ENCODE results near the gene ZYG11A.
A peak's percentile ranks its signal among the peaks of the same experiment; 100 is the strongest.

ZYG11A gene

GRCh38 chr1:52919051-52919722 is 76.6 kb downstream of the ZYG11A start:
- DNase-seq, result no peak

- no peak for DNase-seq
Observed at GRCh38 chr1:52919723-52920483, 77.3 kb downstream of the ZYG11A start.

GRCh38 chr1:52920791-52921291 is 78.3 kb downstream of the ZYG11A start:
- no peak for DNase-seq

- DNase-seq, result no peak
Observed at GRCh38 chr1:52925571-52926005, 83.0 kb downstream of the ZYG11A start.

- no peak for DNase-seq
Observed at GRCh38 chr1:52926864-52927211, 84.3 kb downstream of the ZYG11A start.

- DNase-seq, result peak; percentile 70
Observed at GRCh38 chr1:52927212-52928014, 84.9 kb downstream of the ZYG11A start, which contains the start of gene SCP2. SCP2 (plus strand) TSS chr1:52927276; CDS start chr1:52927397, 121 bp downstream.

- no peak for DNase-seq
Observed at GRCh38 chr1:52928015-52928404, 85.5 kb downstream of the ZYG11A start.

- DNase-seq, result no peak
Observed at GRCh38 chr1:52929019-52929418, 86.5 kb downstream of the ZYG11A start.

GRCh38 chr1:52937433-52938182 is 95.0 kb downstream of the ZYG11A start:
- no peak for DNase-seq

GRCh38 chr1:52938183-52938451 is 95.6 kb downstream of the ZYG11A start:
- no peak for DNase-seq

- DNase-seq, result no peak
Observed at GRCh38 chr1:52943876-52944416, 101.4 kb downstream of the ZYG11A start.

GRCh38 chr1:52944566-52944965 is 102.0 kb downstream of the ZYG11A start:
- DNase-seq, result no peak

All from activated CD4-positive, alpha-beta T cell treated with anti-CD3 and anti-CD28 coated beads for 1 hour (primary cell).